ENCODE results near the gene THOC3.
"Not testable (repeated sequence)": the region's sequence is repeated elsewhere in the genome, so short reads cannot be mapped to it uniquely, and the experiment has no call there.

Gene THOC3

DNA sequence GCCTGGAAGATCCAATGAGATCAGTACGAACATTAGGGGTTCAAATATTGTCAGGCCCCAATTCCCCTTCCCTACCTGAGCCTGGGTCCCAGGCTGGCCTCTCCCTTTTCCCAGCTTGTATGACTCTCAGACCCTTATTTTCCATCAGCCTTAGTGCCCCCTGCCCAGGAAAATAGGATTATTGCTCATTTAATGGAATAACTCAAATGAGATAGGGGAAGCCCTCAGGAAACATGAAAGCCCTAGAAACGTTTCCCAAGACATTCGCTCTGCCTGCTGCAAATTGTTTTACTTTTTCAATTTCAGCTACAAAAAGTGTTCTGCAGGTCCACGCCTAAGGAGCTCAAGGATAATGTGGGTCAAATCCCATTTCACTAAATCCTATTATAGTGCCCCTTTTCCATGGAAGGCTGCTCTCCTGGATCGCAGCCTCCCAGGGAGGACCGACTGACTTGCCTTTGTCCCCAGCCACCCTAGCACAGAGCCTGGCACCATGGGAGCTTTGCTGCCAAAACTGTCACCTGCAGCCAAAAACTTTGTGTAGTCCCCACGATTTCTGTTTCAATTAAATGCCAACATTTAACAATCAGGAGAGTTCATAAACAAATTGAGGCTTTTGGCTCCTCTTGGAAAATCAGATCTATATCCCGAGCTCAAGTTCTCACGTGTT is 46.9 kb downstream of the THOC3 start:
- no peak for TF ChIP-seq CTCF (IDR thresholded peaks at IDR 0.05; ENCODE audit: low read depth, low read length)
- Histone ChIP-seq H3K4me3 (ENCODE audit: low read depth, low read length) (no peak overlapping the region), H3K36me3 (no peaks in the 10 kb centered on the region), H3K27me3 (no peaks in the 10 kb centered on the region), H3K4me1 (no peaks in the 10 kb centered on the region), H3K9me3 (no peaks in the 10 kb centered on the region)
- no peak for DNase-seq

- no peaks in the 10 kb centered on the region for H3K4me1 ChIP-seq
- H3K36me3 ChIP-seq: no peaks in the 10 kb centered on the region
- no peak for DNase-seq
- H3K9me3 ChIP-seq: no peaks in the 10 kb centered on the region
- H3K4me3 ChIP-seq (ENCODE audit: low read depth, low read length): no peak overlapping the region
- TF ChIP-seq CTCF (IDR thresholded peaks at IDR 0.05; ENCODE audit: low read depth, low read length): no peak
- no peaks in the 10 kb centered on the region for H3K27me3 ChIP-seq
Measured at GRCh38 chr5:175920231-175920811, 47.8 kb downstream of the THOC3 start.

GRCh38 chr5:175915066-175916037 is 52.8 kb downstream of the THOC3 start:
- H3K4me1 ChIP-seq; DNase-seq; H3K9me3 ChIP-seq; H3K27me3 ChIP-seq; H3K36me3 ChIP-seq; H3K4me3 ChIP-seq (ENCODE audit: low read depth, low read length): not testable (repeated sequence)

DNA sequence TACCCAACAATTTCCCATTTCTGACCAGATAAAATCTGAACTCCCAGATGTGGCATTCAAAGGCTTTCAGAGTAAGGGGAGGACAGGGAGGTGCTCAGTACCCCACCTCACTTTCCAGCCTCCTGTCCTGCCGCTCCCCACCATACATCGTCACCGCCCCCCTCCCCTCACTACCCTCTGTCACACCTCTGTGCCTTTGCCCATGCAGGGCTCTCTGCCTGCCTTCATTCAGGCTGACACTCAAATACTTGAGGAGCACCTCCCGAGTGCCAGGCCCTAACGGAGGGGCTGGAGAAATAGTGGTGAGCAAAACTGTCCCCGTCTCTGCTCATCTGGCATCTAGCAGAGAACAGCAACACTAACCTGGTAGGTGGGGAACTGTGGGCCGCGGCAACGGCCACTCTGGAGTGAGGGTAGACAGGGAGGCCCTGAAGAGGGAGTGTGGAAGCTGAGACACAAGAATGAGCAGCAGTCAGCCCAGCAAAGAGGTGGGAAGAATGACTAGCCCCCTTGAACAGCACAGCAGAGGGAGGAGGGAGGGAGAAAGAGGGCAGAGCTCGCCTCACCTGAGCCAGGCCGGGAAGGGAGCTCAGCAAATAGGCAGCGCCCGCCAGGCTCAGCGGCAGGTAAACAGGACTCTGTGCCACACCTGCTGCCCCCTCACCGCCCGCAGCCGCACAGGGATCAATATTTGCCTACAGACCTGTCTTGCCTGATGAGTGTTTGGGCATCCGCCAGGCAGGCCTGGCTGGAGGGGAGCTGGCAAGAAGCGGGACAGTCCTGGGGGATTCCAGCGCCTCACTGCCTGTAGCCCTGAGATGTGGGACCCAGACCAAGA is 54.1 kb downstream of the THOC3 start:
- DNase-seq; H3K4me3 ChIP-seq (ENCODE audit: low read depth, low read length); H3K27me3 ChIP-seq; H3K4me1 ChIP-seq; H3K9me3 ChIP-seq; H3K36me3 ChIP-seq: not testable (repeated sequence)

- H3K27me3 ChIP-seq; H3K4me3 ChIP-seq (ENCODE audit: low read depth, low read length); H3K36me3 ChIP-seq; H3K4me1 ChIP-seq; H3K9me3 ChIP-seq; DNase-seq: not testable (repeated sequence)
Measured at GRCh38 chr5:175910072-175910471, 58.0 kb downstream of the THOC3 start.

Data from BE2C (cell line).